HepG2 (cell line): ENCODE data around the gene CERS3. TPM values are rescaled to one million over a fixed set of nuclear protein-coding genes. Genes with fewer than 3 reads are reported as not detected.

ENCODE experiments used
- ATAC-seq: fragments of 200-7000 bp; cut with Tn5 transposase; 3 replicates; pipeline ENCODE4 v1.9.1; 2020; ENCODE audit warnings: mild to moderate bottlenecking, moderate library complexity
- BruUV-seq: library from RNA; stranded (reverse); fragments of 400-500 nt; replicated peaks from 2 replicates; lab custom pipeline; 2021; lab: Mats Ljungman, UMichigan
- CTCF ChIA-PET: fragments of 300-600 bp; formaldehyde crosslinking; extraction: SDS; loops from one replicate; lab custom pipeline; 2021; ENCODE audit warnings: low total read pairs, inconsistent platforms, low intra/inter-chr PET ratio; lab: Yijun Ruan, JAX
- POLR2A ChIA-PET: fragments of 350-600 bp; sonication (Branson Sonifier 250); formaldehyde crosslinking; loops from one replicate; lab custom pipeline; 2020; ENCODE audit warnings: antibody characterized with exemption, inconsistent platforms; lab: Yijun Ruan, JAX
- DNase-seq: peaks from one replicate; pipeline ENCODE4 v3.0.0-alpha.2; 2015; ENCODE audit warnings: low spot score
- FAIRE-seq: peaks from 3 replicates; lab custom pipeline; 2011; peaks lifted over from hg19 to GRCh38; lab: Jason Lieb, UNC
- H2AFZ ChIP-seq: one replicate; pipeline ENCODE4 v1.6.1; 2011; ENCODE audit warnings: low read length, inconsistent platforms
- H3K27ac ChIP-seq: fragments of 300-600 bp; 3 replicates; pipeline ENCODE4 v1.8.0; 2011; ENCODE audit warnings: mixed run types, mild to moderate bottlenecking, mixed read lengths, low read length, inconsistent platforms; ENCODE audit not compliant: insufficient read depth; ENCODE audit errors: extremely low read length
- H3K27me3 ChIP-seq, 2 experiments: fragments of 200-600 bp in 1 of 2; 2 replicates in 1 of 2; 3 replicates in 1 of 2; pipeline versions ENCODE4 v1.6.0 to v1.8.0; 2011; ENCODE audit warnings: low read length in 2 of 2, mild to moderate bottlenecking in 2 of 2, moderate library complexity in 2 of 2, inconsistent platforms in 1 of 2; ENCODE audit not compliant: insufficient read depth in 2 of 2, control insufficient read depth in 1 of 2
- H3K36me3 ChIP-seq, 2 experiments: fragments of 200-600 bp in 1 of 2; replicated peaks in 1 of 2; 2 replicates in 1 of 2; 3 replicates in 1 of 2; pipeline versions ENCODE4 v1.5.1 to v1.8.0; 2011; ENCODE audit warnings: low read length in 2 of 2, inconsistent platforms in 1 of 2; ENCODE audit not compliant: insufficient read depth in 2 of 2, control insufficient read depth in 1 of 2
- H3K4me1 ChIP-seq: 2 replicates; pipeline ENCODE4 v1.5.1; 2012; ENCODE audit warnings: low read length, inconsistent platforms; ENCODE audit not compliant: insufficient read depth
- H3K4me2 ChIP-seq: 2 replicates; pipeline ENCODE4 v1.6.0; 2011; ENCODE audit warnings: low read depth, low read length, inconsistent platforms
- H3K4me3 ChIP-seq, 3 experiments: fragments of 200-600 bp in 1 of 3; sonication (generic), shearing (Covaris generic) in 1 of 3; replicated peaks in 1 of 3; 2 replicates each; pipeline ENCODE4 v1.5.1; 2011 to 2016; ENCODE audit warnings: low read length in 3 of 3, inconsistent platforms in 2 of 3, low read depth in 2 of 3, mild to moderate bottlenecking in 2 of 3, control low read depth in 1 of 3, mixed read lengths in 1 of 3; ENCODE audit not compliant: insufficient read depth in 1 of 3
- H3K79me2 ChIP-seq: one replicate; pipeline ENCODE4 v1.6.1; 2011; ENCODE audit warnings: low read length, inconsistent platforms; ENCODE audit not compliant: insufficient read depth
- H3K9ac ChIP-seq: 2 replicates; pipeline ENCODE4 v1.6.0; 2011; ENCODE audit warnings: mild to moderate bottlenecking, low read depth, low read length, inconsistent platforms; ENCODE audit not compliant: insufficient read depth
- H3K9me3 ChIP-seq: 2 replicates; pipeline ENCODE4 v1.5.1; 2012; ENCODE audit warnings: mild to moderate bottlenecking, low read length
- H4K20me1 ChIP-seq: 2 replicates; pipeline ENCODE4 v1.6.0; 2011; ENCODE audit warnings: inconsistent platforms, mild to moderate bottlenecking, low read length, moderate library complexity; ENCODE audit not compliant: insufficient read depth
- CBX1 ChIP-seq: IDR thresholded peaks from one replicate; pipeline ENCODE4 v1.6.1; 2016; ENCODE audit warnings: antibody characterized with exemption, low read depth
- ELF3 ChIP-seq: IDR thresholded peaks from 2 replicates; pipeline ENCODE4 v1.6.1; 2016; ENCODE audit warnings: missing genetic modification reagents, missing compliant biosample characterization
- NFKBIZ ChIP-seq: IDR thresholded peaks from 2 replicates; pipeline ENCODE4 v1.6.1; 2018; ENCODE audit warnings: missing genetic modification reagents, missing compliant biosample characterization
- TMF1 ChIP-seq: sonication (generic); formaldehyde crosslinking; IDR thresholded peaks from 2 replicates; pipeline ENCODE4 v1.8.1; 2022; ENCODE audit warnings: low read depth, missing genetic modification reagents
- TOE1 ChIP-seq: sonication (generic); formaldehyde crosslinking; IDR thresholded peaks from 2 replicates; pipeline ENCODE4 v1.4.0; 2020; ENCODE audit warnings: mild to moderate bottlenecking, missing genetic modification reagents
- ZNF251 ChIP-seq: sonication (generic); formaldehyde crosslinking; IDR thresholded peaks from 2 replicates; pipeline ENCODE4 v1.9.0; 2021; ENCODE audit warnings: mild to moderate bottlenecking, missing genetic modification reagents
- ZNF253 ChIP-seq: sonication (generic); formaldehyde crosslinking; IDR thresholded peaks from 2 replicates; pipeline ENCODE4 v1.8.0; 2022; ENCODE audit warnings: mild to moderate bottlenecking, missing genetic modification reagents, borderline replicate concordance
- WGBS: methylation state at CpG from one replicate; pipeline ENCODE4 v1.1.6; 2017; ENCODE audit warnings: low lambda C conversion rate; 5-methylcytosine and 5-hydroxymethylcytosine counted together
- in situ Hi-C: cut with HindIII; loops from 2 replicates; pipeline ENCODE4 v1.10.0; 2017; ENCODE audit warnings: low pct_unique_long_range_greater_than_20kb; ENCODE audit not compliant: extremely low pct_ligation_motif_present
- intact Hi-C: fragments of 100-400 bp; cut with micrococcal nuclease; formaldehyde crosslinking; loops from one replicate; pipeline ENCODE4 v1.10.0; 2022; ENCODE audit not compliant: unreplicated experiment
- polyA plus RNA-seq, 8 experiments: library from polyadenylated mRNA; depleted of rRNA in 3 of 8; stranded (reverse) in 7 of 8; unstranded in 1 of 8; fragments of >200 nt; fragmentation: Illumina TruSeq in 4 of 8; extraction: Trizol in 4 of 8; gene quantifications; 2 replicates each; pipeline versions ENCODE4 v1.2.1 to v1.2.3, GENCODE V29; 2011 to 2016; ENCODE audit warnings: low read depth in 4 of 8, missing spikeins in 1 of 8, mixed read lengths in 1 of 8; ENCODE audit not compliant: insufficient read depth in 1 of 8
- total RNA-seq, 5 experiments: library from RNA; depleted of rRNA; stranded (reverse); fragments of >200 nt; fragmentation: Illumina TruSeq; extraction: Trizol; gene quantifications; 2 replicates each; pipeline ENCODE4 v1.2.3, GENCODE V29; 2016; ENCODE audit warnings: low read depth in 1 of 5
- TF ChIP-seq, protein P1 (sequence below): sonication (generic); formaldehyde crosslinking; IDR thresholded peaks from 2 replicates; pipeline ENCODE4 v1.4.0; 2020; ENCODE audit warnings: missing genetic modification reagents
- TF ChIP-seq, protein P2 (sequence below): IDR thresholded peaks from 2 replicates; pipeline ENCODE4 v1.6.1; 2018; ENCODE audit warnings: missing genetic modification reagents
- TF ChIP-seq, protein P3 (sequence below): sonication (generic); formaldehyde crosslinking; IDR thresholded peaks from 2 replicates; pipeline ENCODE4 v1.8.0; 2022; ENCODE audit warnings: mild to moderate bottlenecking, missing genetic modification reagents; ENCODE audit not compliant: insufficient replicate concordance
- TF ChIP-seq, protein P4 (sequence below): sonication (generic); formaldehyde crosslinking; IDR thresholded peaks from 2 replicates; pipeline ENCODE4 v1.5.0; 2020; ENCODE audit warnings: missing genetic modification reagents
- TF ChIP-seq, protein P5 (sequence below): sonication (generic); formaldehyde crosslinking; IDR thresholded peaks from 2 replicates; pipeline ENCODE4 v1.4.0; 2020; ENCODE audit warnings: missing genetic modification reagents, borderline replicate concordance

Gene CERS3
- total and polyA plus RNA-seq, 2 of the 13 experiments (the other 11 are each of a cell fraction or from before 2014, with no cell fraction given), result not detected

DNA sequence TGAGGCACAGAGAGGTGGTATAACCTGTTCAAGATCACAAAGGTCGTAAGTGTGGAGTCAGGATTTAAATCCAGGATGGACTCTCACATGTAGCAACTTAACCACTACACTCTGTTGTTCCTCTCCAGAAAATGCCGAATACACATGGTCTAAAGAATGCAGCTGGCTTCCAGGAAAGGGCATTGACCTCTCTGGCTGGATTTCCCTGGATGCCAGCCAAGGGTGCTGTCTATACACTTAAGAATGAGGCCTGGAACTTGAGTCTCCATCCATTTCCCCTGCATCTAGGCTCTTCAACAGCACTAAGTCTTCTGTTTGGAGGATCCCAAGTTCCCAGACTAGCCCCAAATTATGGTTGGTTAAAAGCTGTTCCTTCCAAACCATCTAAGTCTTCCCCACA, 60.5 kb downstream of the CERS3 start:
- no peaks in the 10 kb centered on the region for H3K36me3 ChIP-seq
- H3K27ac ChIP-seq, result no peak overlapping the region
- H3K9ac ChIP-seq, result no peak overlapping the region
- TF ChIP-seq TMF1 (CRISPR knock-in tag) (no peak), CBX1 (no peak), NFKBIZ (CRISPR knock-in tag) (no peak), ELF3 (no peak)
- TF ChIP-seq, protein P1, sequence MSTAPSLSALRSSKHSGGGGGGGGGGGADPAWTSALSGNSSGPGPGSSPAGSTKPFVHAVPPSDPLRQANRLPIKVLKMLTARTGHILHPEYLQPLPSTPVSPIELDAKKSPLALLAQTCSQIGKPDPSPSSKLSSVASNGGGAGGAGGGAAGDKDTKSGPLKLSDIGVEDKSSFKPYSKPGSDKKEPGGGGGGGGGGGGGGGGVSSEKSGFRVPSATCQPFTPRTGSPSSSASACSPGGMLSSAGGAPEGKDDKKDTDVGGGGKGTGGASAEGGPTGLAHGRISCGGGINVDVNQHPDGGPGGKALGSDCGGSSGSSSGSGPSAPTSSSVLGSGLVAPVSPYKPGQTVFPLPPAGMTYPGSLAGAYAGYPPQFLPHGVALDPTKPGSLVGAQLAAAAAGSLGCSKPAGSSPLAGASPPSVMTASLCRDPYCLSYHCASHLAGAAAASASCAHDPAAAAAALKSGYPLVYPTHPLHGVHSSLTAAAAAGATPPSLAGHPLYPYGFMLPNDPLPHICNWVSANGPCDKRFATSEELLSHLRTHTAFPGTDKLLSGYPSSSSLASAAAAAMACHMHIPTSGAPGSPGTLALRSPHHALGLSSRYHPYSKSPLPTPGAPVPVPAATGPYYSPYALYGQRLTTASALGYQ (CRISPR knock-in tag), result no peak
- TF ChIP-seq, all 625 proteins: peak for 0
- 10% methylated on average over 2 of the region's 2 CpGs for WGBS
- in situ Hi-C loops, result no loop called here
- intact Hi-C loops, result no loop called here
- H3K4me3 ChIP-seq, result no peak overlapping the region
- H3K4me2 ChIP-seq, result no peak overlapping the region
- no peak for FAIRE-seq
- BruUV-seq, result no TSS peak
- no peaks in the 10 kb centered on the region for H3K4me1 ChIP-seq
- no peaks in the 10 kb centered on the region for H3K79me2 ChIP-seq
- DNase-seq, result no peak
- H4K20me1 ChIP-seq, result no peaks in the 10 kb centered on the region
- H3K9me3 ChIP-seq, result no peaks in the 10 kb centered on the region
- peaks cover 0 to 1% of the 10 kb centered on the region in 2 experiments; a peak in 1 of 5 replicates for H3K27me3 ChIP-seq
- ChIA-PET POLR2A (no interaction called here), CTCF (no interaction called here)
- H2AFZ ChIP-seq, result no peak overlapping the region
- ATAC-seq, result no peak

DNA sequence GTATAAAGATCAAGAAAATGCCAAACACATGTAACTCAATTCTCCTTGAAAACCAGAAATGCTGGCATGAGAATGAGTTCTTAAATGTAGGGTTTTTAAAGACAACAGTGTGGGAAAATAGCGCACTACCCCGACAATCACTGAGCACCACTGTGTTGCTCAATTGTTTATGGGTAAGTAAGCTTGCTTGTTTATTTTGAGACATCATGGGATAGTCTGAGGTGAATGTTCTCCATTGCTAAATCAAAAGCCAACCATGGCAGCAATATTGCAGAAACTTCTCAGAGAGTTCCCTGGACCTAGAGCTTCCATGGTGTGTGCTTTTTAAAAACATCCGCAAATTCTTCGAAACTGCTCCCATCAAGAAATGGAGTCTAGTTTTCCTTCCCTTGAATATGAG, 62.7 kb downstream of the CERS3 start:
- POLR2A ChIA-PET, result no interaction called here
- Histone ChIP-seq H3K27ac (no peak overlapping the region), H3K4me2 (no peak overlapping the region), H3K79me2 (no peaks in the 10 kb centered on the region), H3K27me3 (no peaks in the 10 kb centered on the region), H3K36me3 (no peaks in the 10 kb centered on the region), H3K4me3 (no peak overlapping the region), H3K9ac (no peak overlapping the region), H4K20me1 (no peaks in the 10 kb centered on the region), H3K4me1 (no peaks in the 10 kb centered on the region), H3K9me3 (no peaks in the 10 kb centered on the region), H2AFZ (no peak overlapping the region)
- no TSS peak for BruUV-seq
- 27% methylated on average over 4 of the region's 4 CpGs for WGBS
- no peak for FAIRE-seq
- in situ Hi-C loops (no loop called here), intact Hi-C loops (no loop called here)
- no peak for DNase-seq
- CTCF ChIA-PET, result no interaction called here
- ATAC-seq, result no peak
- TF ChIP-seq, protein P2, sequence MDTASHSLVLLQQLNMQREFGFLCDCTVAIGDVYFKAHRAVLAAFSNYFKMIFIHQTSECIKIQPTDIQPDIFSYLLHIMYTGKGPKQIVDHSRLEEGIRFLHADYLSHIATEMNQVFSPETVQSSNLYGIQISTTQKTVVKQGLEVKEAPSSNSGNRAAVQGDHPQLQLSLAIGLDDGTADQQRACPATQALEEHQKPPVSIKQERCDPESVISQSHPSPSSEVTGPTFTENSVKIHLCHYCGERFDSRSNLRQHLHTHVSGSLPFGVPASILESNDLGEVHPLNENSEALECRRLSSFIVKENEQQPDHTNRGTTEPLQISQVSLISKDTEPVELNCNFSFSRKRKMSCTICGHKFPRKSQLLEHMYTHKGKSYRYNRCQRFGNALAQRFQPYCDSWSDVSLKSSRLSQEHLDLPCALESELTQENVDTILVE (CRISPR knock-in tag), result no peak
- TF ChIP-seq ZNF253 (CRISPR knock-in tag) (no peak), ZNF251 (CRISPR knock-in tag) (no peak), TOE1 (CRISPR knock-in tag) (no peak)
- TF ChIP-seq, protein P3, sequence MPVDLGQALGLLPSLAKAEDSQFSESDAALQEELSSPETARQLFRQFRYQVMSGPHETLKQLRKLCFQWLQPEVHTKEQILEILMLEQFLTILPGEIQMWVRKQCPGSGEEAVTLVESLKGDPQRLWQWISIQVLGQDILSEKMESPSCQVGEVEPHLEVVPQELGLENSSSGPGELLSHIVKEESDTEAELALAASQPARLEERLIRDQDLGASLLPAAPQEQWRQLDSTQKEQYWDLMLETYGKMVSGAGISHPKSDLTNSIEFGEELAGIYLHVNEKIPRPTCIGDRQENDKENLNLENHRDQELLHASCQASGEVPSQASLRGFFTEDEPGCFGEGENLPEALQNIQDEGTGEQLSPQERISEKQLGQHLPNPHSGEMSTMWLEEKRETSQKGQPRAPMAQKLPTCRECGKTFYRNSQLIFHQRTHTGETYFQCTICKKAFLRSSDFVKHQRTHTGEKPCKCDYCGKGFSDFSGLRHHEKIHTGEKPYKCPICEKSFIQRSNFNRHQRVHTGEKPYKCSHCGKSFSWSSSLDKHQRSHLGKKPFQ, result no peak
- TF ChIP-seq, protein P4, sequence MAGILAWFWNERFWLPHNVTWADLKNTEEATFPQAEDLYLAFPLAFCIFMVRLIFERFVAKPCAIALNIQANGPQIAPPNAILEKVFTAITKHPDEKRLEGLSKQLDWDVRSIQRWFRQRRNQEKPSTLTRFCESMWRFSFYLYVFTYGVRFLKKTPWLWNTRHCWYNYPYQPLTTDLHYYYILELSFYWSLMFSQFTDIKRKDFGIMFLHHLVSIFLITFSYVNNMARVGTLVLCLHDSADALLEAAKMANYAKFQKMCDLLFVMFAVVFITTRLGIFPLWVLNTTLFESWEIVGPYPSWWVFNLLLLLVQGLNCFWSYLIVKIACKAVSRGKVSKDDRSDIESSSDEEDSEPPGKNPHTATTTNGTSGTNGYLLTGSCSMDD, result no peak
- TF ChIP-seq, protein P5, sequence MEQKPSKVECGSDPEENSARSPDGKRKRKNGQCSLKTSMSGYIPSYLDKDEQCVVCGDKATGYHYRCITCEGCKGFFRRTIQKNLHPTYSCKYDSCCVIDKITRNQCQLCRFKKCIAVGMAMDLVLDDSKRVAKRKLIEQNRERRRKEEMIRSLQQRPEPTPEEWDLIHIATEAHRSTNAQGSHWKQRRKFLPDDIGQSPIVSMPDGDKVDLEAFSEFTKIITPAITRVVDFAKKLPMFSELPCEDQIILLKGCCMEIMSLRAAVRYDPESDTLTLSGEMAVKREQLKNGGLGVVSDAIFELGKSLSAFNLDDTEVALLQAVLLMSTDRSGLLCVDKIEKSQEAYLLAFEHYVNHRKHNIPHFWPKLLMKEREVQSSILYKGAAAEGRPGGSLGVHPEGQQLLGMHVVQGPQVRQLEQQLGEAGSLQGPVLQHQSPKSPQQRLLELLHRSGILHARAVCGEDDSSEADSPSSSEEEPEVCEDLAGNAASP (CRISPR knock-in tag), result no peak
